ENCODE results near the gene WFDC10A.
"Not testable (repeated sequence)": the region's sequence is repeated elsewhere in the genome, so short reads cannot be mapped to it uniquely, and the experiment has no call there.

The WFDC10A gene

DNA sequence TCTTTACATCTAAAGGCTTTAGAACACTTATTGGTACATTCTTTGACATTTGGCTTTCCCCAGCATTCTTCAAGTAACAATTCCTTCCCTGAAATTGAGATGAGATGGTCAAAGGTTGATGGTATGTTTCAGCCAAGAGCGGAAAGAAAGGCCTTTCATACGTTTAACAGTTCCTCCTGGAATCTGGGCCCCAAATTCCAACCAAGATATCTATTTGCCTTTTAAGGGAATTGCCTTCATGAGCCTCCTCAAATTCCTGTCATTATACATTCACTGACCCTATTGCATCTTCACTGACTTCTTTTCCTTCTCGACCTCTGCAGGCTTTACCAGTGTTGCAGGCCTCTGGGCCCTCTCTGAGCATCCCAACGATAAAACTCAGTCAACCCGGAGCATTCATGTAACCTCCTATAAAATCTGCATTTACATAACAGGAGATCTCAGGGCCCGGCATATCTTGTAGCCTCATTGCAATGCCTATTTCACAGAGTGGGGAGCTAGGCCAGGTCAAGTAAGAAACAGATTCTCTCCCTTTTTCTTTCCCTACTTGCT, 19.8 kb downstream of the WFDC10A start:
- DNase-seq: no peak

DNA sequence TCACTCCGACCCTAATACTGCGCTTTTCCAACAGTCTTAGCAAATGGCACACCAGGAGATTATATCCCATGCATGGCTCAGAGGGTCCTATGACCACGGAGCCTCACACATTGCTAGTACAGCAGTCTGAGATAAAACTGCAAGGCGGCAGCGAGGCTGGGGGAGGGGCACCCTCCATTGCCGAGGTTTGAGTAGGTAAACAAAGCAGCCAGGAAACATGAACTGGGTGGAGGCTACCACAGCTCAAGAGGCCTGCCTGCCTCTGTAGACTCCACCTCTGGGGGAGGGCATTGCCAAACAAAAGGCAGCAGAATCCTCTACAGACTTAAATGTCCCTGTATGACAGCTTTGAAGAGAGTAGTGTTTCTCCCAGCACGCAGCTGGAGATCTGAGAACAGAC, 22.2 kb downstream of the WFDC10A start:
- not testable (repeated sequence) for DNase-seq

DNA sequence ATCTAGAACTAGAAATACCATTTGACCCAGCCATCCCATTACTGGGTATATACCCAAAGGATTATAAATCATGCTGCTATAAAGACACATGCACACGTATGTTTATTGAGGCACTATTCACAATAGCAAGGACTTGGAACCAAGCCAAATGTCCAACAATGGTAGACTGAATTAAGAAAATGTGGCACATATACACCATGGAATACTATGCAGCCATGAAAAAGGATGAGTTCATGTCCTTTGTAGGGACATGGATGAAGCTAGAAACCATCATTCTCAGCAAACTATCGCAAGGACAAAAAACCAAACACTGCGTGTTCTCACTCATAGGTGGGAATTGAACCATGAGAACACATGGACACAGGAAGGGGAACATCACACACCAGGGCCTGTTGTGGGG, 27.5 kb downstream of the WFDC10A start:
- not testable (repeated sequence) for DNase-seq

DNA sequence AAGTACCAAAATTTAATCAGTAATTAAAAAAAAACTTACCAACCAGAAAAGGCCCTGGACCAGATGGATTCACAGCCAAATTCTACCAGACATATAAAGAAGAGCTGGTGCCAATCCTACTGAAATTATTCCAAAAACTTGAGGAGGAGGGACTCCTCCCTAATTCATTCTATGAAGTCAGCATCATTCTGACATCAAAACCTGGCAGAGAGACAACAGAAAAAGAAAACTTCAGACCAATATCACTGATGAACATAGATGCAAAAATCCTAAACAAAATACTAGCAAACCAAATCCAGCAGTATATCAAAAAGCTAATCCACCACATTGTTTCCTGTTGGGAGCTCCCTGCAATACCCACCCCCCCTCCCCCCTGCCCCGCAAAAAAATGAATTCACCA, 40.6 kb downstream of the WFDC10A start, which contains the start of gene WFDC11:
WFDC11 (minus strand) TSS at position 101 of the 400 bp plus-strand sequence. CDS start 19,639 bp downstream, outside the sequence.
- no peak for DNase-seq

DNA sequence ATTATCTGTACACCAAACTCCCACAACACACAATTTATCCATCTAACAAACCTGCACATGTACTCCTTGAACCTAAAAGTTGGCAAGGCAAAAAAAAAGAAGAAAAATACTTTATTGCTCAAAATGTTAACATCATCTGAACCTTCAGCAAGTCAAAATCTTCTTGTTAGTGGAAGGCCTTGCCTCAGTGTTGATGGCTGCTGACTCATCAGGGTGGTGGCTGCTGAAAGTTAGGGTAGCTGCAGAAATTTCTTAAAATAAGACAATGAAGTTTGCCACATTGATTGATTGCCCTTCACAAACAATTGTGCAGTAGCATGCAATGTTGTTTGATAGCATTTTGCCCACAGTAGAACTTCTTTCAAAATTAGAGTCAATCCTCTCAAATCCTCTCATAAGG, 43.2 kb downstream of the WFDC10A start:
- no peak for DNase-seq

DNA sequence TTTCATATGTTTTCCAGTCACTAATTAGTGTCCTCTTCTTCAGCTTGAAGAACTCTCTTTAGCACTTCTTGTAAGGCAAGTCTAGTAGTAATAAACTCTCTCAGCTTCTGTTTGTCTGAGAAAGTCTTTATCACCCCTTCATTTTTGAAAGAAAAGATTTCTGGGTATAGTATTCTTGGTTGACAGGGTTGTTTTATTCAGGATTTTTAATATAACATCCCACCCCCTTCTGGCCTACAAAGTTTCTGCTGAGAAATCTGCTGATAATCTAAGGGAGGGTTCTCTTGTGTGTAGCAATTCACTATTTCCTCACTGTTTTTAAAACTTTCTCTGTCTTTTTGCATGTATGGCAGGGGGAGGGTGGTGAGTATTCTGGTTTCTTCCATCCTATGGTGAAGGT, 50.1 kb downstream of the WFDC10A start:
- no peak for DNase-seq
